Smooth muscle cell (in vitro differentiated cells): ENCODE data around the gene SLC25A6. TPM values are rescaled to one million over a fixed set of nuclear protein-coding genes. Genes with fewer than 3 reads are reported as not detected.
"Not testable (repeated sequence)": the region's sequence is repeated elsewhere in the genome, so short reads cannot be mapped to it uniquely, and the experiment has no call there.

ENCODE experiments used
- DNase-seq: peaks from one replicate; lab custom pipeline; 2025; ENCODE audit not compliant: unreplicated experiment; lab: John Stamatoyannopoulos, UW
- H2AFZ ChIP-seq: fragments of 200-600 bp; sonication (generic); 2 replicates; pipeline ENCODE4 v1.6.0; 2016; ENCODE audit warnings: antibody characterized with exemption, low read depth, mild to moderate bottlenecking
- H3F3A ChIP-seq: fragments of 200-600 bp; sonication (generic); 2 replicates; pipeline ENCODE4 v1.6.0; 2017; ENCODE audit warnings: antibody characterized with exemption, low read depth
- H3K27ac ChIP-seq: fragments of 200-600 bp; sonication (generic); 2 replicates; pipeline ENCODE4 v1.5.1; 2016; ENCODE audit warnings: low read depth, mild to moderate bottlenecking
- H3K27me3 ChIP-seq: fragments of 200-600 bp; sonication (generic); 2 replicates; pipeline ENCODE4 v1.6.1; 2016; ENCODE audit warnings: low read depth, mild to moderate bottlenecking
- H3K36me3 ChIP-seq: fragments of 200-600 bp; sonication (generic); 2 replicates; pipeline ENCODE4 v1.5.1; 2016; ENCODE audit warnings: low read depth
- H3K4me1 ChIP-seq: fragments of 200-600 bp; sonication (generic); 2 replicates; pipeline ENCODE4 v1.5.1; 2016; ENCODE audit warnings: low read depth
- H3K4me2 ChIP-seq: fragments of 200-600 bp; sonication (generic); 2 replicates; pipeline ENCODE4 v1.6.0; 2016; ENCODE audit warnings: mild to moderate bottlenecking
- H3K4me3 ChIP-seq: fragments of 200-600 bp; sonication (generic); 2 replicates; pipeline ENCODE4 v1.5.1; 2016; ENCODE audit warnings: mild to moderate bottlenecking
- H3K79me2 ChIP-seq: fragments of 200-600 bp; sonication (generic); 2 replicates; pipeline ENCODE4 v1.6.0; 2016; ENCODE audit warnings: low read depth, mild to moderate bottlenecking
- H3K9ac ChIP-seq: fragments of 200-600 bp; sonication (generic); 2 replicates; pipeline ENCODE4 v1.6.0; 2016; ENCODE audit warnings: low read depth
- H3K9me3 ChIP-seq: fragments of 200-600 bp; sonication (generic); replicated peaks from 2 replicates; pipeline ENCODE4 v1.5.1; 2016; ENCODE audit warnings: low read depth
- H4K20me1 ChIP-seq: fragments of 200-600 bp; sonication (generic); 2 replicates; pipeline ENCODE4 v1.6.0; 2016; ENCODE audit warnings: low read depth
- WGBS: methylation state at CpG from one replicate; pipeline ENCODE4 v1.1.7; 2016; ENCODE audit warnings: low lambda C conversion rate; 5-methylcytosine and 5-hydroxymethylcytosine counted together
- polyA plus RNA-seq: library from polyadenylated mRNA; unstranded; fragments of >200 nt; fragmentation: Nextera tagmentation; extraction: Ambion mirVana; gene quantifications from 2 replicates; pipeline ENCODE4 v1.2.1, GENCODE V29; 2016
- total RNA-seq: library from RNA; depleted of rRNA; stranded (reverse); fragments of >200 nt; gene quantifications from 2 replicates; pipeline ENCODE4 v1.2.3, GENCODE V29; 2014
- TF ChIP-seq, protein P1 (sequence below): fragments of 200-600 bp; sonication (generic); IDR thresholded peaks from 2 replicates; pipeline ENCODE4 v1.5.1; 2017; ENCODE audit warnings: borderline replicate concordance, mild to moderate bottlenecking, antibody characterized with exemption; ENCODE audit not compliant: insufficient read depth, poor library complexity, severe bottlenecking

SLC25A6 gene
- total and polyA plus RNA-seq, 2 experiments from 2014 or later = 160 to 288 TPM

DNA sequence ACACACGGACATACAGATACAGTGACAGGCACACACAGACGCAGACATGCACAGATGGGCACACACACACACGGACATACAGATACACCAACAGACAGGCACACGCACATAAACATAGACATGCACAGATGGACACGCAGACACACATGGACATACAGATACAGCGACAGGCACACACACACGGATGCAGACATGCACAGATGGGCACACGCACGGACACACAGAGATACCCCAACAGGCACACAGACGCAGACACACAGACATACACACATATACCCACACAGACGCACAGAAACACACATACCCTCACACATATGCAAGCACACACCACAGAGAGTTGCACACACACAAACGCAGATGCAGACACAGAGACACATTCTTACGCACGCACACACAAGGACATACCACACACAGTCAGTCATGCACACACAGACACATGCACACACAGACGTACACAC, 24.4 kb upstream of the SLC25A6 start:
- no peaks in the 10 kb centered on the region for H3K79me2 ChIP-seq
- H3K9me3 ChIP-seq = no peaks in the 10 kb centered on the region
- H3K27ac ChIP-seq = no peak overlapping the region
- H3K27me3 ChIP-seq = no peaks in the 10 kb centered on the region
- H3K9ac ChIP-seq = no peak overlapping the region
- H3K36me3 ChIP-seq = no peaks in the 10 kb centered on the region
- no peak for DNase-seq
- TF ChIP-seq, protein P1, sequence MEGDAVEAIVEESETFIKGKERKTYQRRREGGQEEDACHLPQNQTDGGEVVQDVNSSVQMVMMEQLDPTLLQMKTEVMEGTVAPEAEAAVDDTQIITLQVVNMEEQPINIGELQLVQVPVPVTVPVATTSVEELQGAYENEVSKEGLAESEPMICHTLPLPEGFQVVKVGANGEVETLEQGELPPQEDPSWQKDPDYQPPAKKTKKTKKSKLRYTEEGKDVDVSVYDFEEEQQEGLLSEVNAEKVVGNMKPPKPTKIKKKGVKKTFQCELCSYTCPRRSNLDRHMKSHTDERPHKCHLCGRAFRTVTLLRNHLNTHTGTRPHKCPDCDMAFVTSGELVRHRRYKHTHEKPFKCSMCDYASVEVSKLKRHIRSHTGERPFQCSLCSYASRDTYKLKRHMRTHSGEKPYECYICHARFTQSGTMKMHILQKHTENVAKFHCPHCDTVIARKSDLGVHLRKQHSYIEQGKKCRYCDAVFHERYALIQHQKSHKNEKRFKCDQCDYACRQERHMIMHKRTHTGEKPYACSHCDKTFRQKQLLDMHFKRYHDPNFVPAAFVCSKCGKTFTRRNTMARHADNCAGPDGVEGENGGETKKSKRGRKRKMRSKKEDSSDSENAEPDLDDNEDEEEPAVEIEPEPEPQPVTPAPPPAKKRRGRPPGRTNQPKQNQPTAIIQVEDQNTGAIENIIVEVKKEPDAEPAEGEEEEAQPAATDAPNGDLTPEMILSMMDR = no peak
- H3F3A ChIP-seq = no peaks in the 10 kb centered on the region
- no peak overlapping the region for H2AFZ ChIP-seq
- WGBS = 74% methylated on average over 15 of the region's 15 CpGs
- no peak overlapping the region for H3K4me2 ChIP-seq
- no peaks in the 10 kb centered on the region for H4K20me1 ChIP-seq
- no peaks in the 10 kb centered on the region for H3K4me1 ChIP-seq
- H3K4me3 ChIP-seq = no peak overlapping the region

DNA sequence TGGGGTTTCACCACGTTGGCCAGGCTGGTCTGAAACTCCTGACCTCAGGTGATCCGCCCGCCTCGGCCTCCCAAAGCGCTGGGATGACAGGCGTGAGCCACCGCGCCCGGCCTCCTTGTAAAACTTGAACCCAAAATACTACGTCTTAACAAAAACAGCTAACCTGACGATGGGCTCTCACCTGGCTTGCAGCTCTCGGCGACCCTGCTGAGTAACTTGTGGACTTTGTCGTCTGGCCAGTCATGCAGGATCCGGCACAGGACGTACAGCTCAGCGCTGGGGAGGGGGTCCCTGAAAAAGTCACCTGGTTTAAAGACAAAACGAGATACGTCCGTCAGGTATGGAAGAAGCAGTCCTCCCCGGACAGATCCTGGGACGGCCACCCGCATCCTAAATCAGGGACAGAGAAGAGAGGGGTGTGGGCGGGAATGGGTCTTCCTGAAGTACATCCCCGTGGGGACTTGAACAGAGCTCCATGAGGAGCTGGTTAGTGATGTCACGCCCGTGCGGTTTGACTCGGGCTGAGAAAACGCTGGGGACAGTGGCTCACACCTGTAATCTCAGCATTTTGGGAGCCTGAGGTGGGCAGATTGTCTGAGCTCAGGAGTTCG, 20.7 kb upstream of the SLC25A6 start:
- H3K4me3 ChIP-seq = no peak overlapping the region
- H3K9me3 ChIP-seq = no peaks in the 10 kb centered on the region
- no peaks in the 10 kb centered on the region for H3K4me1 ChIP-seq
- no peak overlapping the region for H3K9ac ChIP-seq
- no peaks in the 10 kb centered on the region for H3K27me3 ChIP-seq
- WGBS = 92% methylated on average over 31 of the region's 31 CpGs
- H3K4me2 ChIP-seq = no peak overlapping the region
- H4K20me1 ChIP-seq = no peaks in the 10 kb centered on the region
- TF ChIP-seq, protein P1 = no peak
- DNase-seq = no peak
- H3K79me2 ChIP-seq = no peaks in the 10 kb centered on the region
- no peaks in the 10 kb centered on the region for H3K36me3 ChIP-seq
- no peak overlapping the region for H3K27ac ChIP-seq
- no peaks in the 10 kb centered on the region for H3F3A ChIP-seq
- no peak overlapping the region for H2AFZ ChIP-seq

DNA sequence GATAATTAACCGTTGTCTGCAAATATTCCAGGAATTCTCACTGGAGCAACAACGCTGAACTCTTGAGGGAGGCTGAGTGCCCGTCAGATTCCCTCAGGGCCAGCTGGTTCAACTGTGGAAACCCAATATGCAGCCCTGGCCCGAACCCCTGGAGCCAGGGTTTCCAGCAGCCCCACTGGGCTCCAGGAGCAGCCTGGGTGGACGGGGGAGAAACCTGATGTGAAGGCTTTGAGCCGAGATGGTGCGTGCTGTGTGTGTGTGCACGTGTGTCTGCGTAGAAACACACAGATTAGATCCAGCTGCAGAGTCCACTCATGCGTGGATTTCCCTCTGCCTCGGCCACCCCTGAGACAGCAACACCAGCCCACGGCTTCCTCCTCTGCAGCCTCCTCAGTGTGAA, 19.4 kb upstream of the SLC25A6 start:
- no peak overlapping the region for H2AFZ ChIP-seq
- no peaks in the 10 kb centered on the region for H3K79me2 ChIP-seq
- H3K36me3 ChIP-seq = no peaks in the 10 kb centered on the region
- TF ChIP-seq, protein P1 = no peak
- no peak overlapping the region for H3K4me2 ChIP-seq
- H3K4me3 ChIP-seq = no peak overlapping the region
- WGBS = 86% methylated on average over 12 of the region's 12 CpGs
- H4K20me1 ChIP-seq = no peaks in the 10 kb centered on the region
- no peaks in the 10 kb centered on the region for H3K27me3 ChIP-seq
- no peak for DNase-seq
- no peaks in the 10 kb centered on the region for H3K9me3 ChIP-seq
- no peaks in the 10 kb centered on the region for H3F3A ChIP-seq
- no peaks in the 10 kb centered on the region for H3K4me1 ChIP-seq
- no peak overlapping the region for H3K27ac ChIP-seq
- H3K9ac ChIP-seq = no peak overlapping the region

DNA sequence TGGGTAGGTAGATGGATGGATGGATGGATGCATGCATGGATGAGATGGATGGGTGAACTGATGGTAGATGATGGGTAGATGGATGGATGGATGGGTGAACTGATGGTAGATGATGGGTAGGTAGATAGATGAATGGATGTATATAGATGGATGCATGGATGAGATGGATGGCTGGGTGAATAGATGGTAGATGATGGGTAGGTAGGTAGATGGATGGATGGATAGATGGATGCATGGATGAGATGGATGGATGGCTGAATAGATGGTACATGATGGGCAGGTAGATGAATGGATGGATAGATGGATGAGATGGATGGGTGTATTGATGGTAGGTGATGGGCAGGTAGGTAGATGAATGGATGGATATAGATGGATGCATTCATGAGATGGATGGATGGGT, 15.1 kb upstream of the SLC25A6 start:
- TF ChIP-seq, protein P1 = no peak
- H3K79me2 ChIP-seq = no peaks in the 10 kb centered on the region
- H3K27ac ChIP-seq = no peak overlapping the region
- no peak overlapping the region for H3K9ac ChIP-seq
- no peaks in the 10 kb centered on the region for H3K36me3 ChIP-seq
- H3K27me3 ChIP-seq = no peaks in the 10 kb centered on the region
- DNase-seq = no peak
- H3F3A ChIP-seq = no peaks in the 10 kb centered on the region
- H3K4me1 ChIP-seq = no peaks in the 10 kb centered on the region
- no peak overlapping the region for H3K4me3 ChIP-seq
- no peaks in the 10 kb centered on the region for H3K9me3 ChIP-seq
- no peak overlapping the region for H2AFZ ChIP-seq
- no peak overlapping the region for H3K4me2 ChIP-seq
- H4K20me1 ChIP-seq = no peaks in the 10 kb centered on the region

DNA sequence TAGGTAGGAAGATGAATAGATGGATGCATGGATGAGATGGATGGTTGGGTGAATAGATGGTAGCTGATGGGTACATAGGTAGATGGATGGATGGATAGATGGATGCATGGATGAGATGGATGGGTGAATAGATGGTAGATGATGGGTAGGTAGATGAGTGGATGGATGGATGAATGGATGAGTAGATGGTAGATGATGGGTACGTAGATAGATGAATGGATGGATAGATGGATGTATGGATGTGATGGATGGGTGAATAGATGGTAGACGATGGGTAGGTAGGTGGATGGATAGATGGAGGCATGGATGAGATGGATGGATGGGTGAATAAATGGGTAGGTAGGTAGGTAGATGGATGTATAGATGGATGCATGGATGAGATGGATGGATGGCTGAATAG, 13.9 kb upstream of the SLC25A6 start:
- not testable (repeated sequence) for H3K4me2 ChIP-seq, H3F3A ChIP-seq, H3K79me2 ChIP-seq, H3K9ac ChIP-seq, H4K20me1 ChIP-seq, DNase-seq, H3K4me1 ChIP-seq, H3K27me3 ChIP-seq, H2AFZ ChIP-seq, H3K4me3 ChIP-seq, H3K27ac ChIP-seq, H3K9me3 ChIP-seq, H3K36me3 ChIP-seq
- WGBS = 100% methylated on average over 2 of the region's 2 CpGs

DNA sequence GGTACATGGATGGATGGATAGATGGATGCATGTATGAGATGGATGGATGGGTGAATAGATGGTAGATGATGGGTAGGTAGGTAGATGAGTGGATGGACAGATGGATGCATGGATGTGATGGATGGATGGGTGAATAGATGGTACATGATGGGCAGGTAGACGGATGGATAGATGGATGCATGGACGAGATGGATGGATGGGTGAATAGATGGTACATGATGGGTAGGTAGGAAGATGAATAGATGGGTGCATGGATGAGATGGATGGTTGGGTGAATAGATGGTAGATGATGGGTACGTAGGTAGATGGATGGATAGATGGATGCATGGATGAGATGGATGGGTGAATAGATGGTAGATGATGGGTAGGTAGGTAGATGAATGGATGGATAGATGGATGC, 12.0 kb upstream of the SLC25A6 start:
- not testable (repeated sequence) for H3K27me3 ChIP-seq, DNase-seq, H4K20me1 ChIP-seq, H3K27ac ChIP-seq, H3K4me2 ChIP-seq, H3K9ac ChIP-seq, H3K79me2 ChIP-seq, H3K9me3 ChIP-seq, H2AFZ ChIP-seq, H3F3A ChIP-seq, H3K36me3 ChIP-seq, H3K4me3 ChIP-seq, H3K4me1 ChIP-seq
- 98% methylated on average over 3 of the region's 3 CpGs for WGBS
